Endothelial cell of umbilical vein (primary cell): Measurements from ENCODE around the gene CADPS. TPM values are rescaled to one million over a fixed set of nuclear protein-coding genes. Genes with fewer than 3 reads are reported as not detected.

Experiments
- BruUV-seq: library from RNA; stranded (reverse); fragments of 400-500 nt; replicated peaks from 2 replicates; lab custom pipeline; 2021; lab: Mats Ljungman, UMichigan
- CTCF ChIA-PET: fragments of 300-600, 350-600 bp; sonication (Branson Sonifier 250); formaldehyde crosslinking; loops from one replicate; lab custom pipeline; 2021; ENCODE audit warnings: antibody characterized with exemption, inconsistent platforms; lab: Charles Lee
- POLR2A ChIA-PET: fragments of 300-600, 350-600 bp; sonication (Branson Sonifier 250); formaldehyde crosslinking; loops from one replicate; lab custom pipeline; 2021; ENCODE audit warnings: antibody characterized with exemption, inconsistent platforms; lab: Charles Lee
- DNase-seq: peaks from one replicate; pipeline ENCODE4 v3.0.0-alpha.2; 2011; ENCODE audit warnings: low read depth, low spot score
- FAIRE-seq: peaks from 2 replicates; lab custom pipeline; 2011; peaks lifted over from hg19 to GRCh38; lab: Jason Lieb, UNC
- H2AFZ ChIP-seq: 2 replicates; pipeline ENCODE4 v1.6.0; 2012; ENCODE audit warnings: low read depth, low read length, control low read depth, inconsistent platforms
- H3K27ac ChIP-seq: 2 replicates; pipeline ENCODE4 v1.5.1; 2011; ENCODE audit warnings: low read depth, mild to moderate bottlenecking, control low read depth, low read length, moderate library complexity; ENCODE audit not compliant: insufficient read depth
- H3K27me3 ChIP-seq, 2 experiments: 2 replicates each; pipeline versions ENCODE4 v1.6.0 to v1.6.1; 2011; ENCODE audit warnings: low read length in 2 of 2, mixed read lengths in 1 of 2; ENCODE audit not compliant: control insufficient read depth in 2 of 2, insufficient read depth in 2 of 2
- H3K36me3 ChIP-seq, 2 experiments: 2 replicates in 1 of 2; 3 replicates in 1 of 2; pipeline ENCODE4 v1.5.1; 2011; ENCODE audit warnings: low read length in 2 of 2, mild to moderate bottlenecking in 1 of 2, moderate library complexity in 1 of 2; ENCODE audit not compliant: control insufficient read depth in 2 of 2, insufficient read depth in 2 of 2; ENCODE audit errors: extremely low read depth in 1 of 2
- H3K4me1 ChIP-seq: 3 replicates; pipeline ENCODE4 v1.5.1; 2011; ENCODE audit warnings: mild to moderate bottlenecking, low read length; ENCODE audit not compliant: control insufficient read depth, insufficient read depth; ENCODE audit errors: extremely low read depth
- H3K4me2 ChIP-seq: 2 replicates; pipeline ENCODE4 v1.6.1; 2011; ENCODE audit warnings: low read length, control low read depth, mixed read lengths; ENCODE audit not compliant: insufficient read depth
- H3K4me3 ChIP-seq, 3 experiments: fragments of 200-600 bp in 1 of 3; sonication (generic), shearing (Covaris generic) in 1 of 3; replicated peaks in 1 of 3; 2 replicates each; pipeline ENCODE4 v1.5.1; 2011 to 2016; ENCODE audit warnings: control low read depth in 3 of 3, low read length in 3 of 3, mild to moderate bottlenecking in 2 of 3, inconsistent platforms in 1 of 3, low read depth in 1 of 3, moderate library complexity in 1 of 3; ENCODE audit not compliant: insufficient read depth in 1 of 3
- H3K79me2 ChIP-seq: 2 replicates; pipeline ENCODE4 v1.6.0; 2012; ENCODE audit warnings: low read length, inconsistent platforms; ENCODE audit not compliant: control insufficient read depth, insufficient read depth
- H3K9ac ChIP-seq: replicated peaks from 2 replicates; pipeline ENCODE3; 2011; ENCODE audit warnings: low read length, control low read depth; ENCODE audit not compliant: insufficient read depth; ENCODE audit errors: extremely low read depth
- H3K9me1 ChIP-seq: replicated peaks from 3 replicates; pipeline ENCODE4 v1.6.0; 2011; ENCODE audit warnings: mild to moderate bottlenecking, low read length; ENCODE audit not compliant: control insufficient read depth, insufficient read depth; ENCODE audit errors: extremely low read depth
- H3K9me3 ChIP-seq: replicated peaks from 2 replicates; pipeline ENCODE4 v1.5.1; 2012; ENCODE audit warnings: low read length, inconsistent platforms; ENCODE audit not compliant: control insufficient read depth, insufficient read depth
- H4K20me1 ChIP-seq: replicated peaks from 2 replicates; pipeline ENCODE3; 2011; ENCODE audit warnings: mild to moderate bottlenecking, low read length; ENCODE audit not compliant: control insufficient read depth, insufficient read depth; ENCODE audit errors: extremely low read depth
- EZH2 ChIP-seq: IDR thresholded peaks from 2 replicates; pipeline ENCODE4 v1.6.1; 2012; ENCODE audit warnings: borderline replicate concordance, low read depth, mild to moderate bottlenecking, moderate library complexity, low read length, inconsistent platforms; ENCODE audit not compliant: severe bottlenecking
- FOS ChIP-seq: IDR thresholded peaks from 2 replicates; pipeline ENCODE4 v1.6.1; 2011; ENCODE audit warnings: mild to moderate bottlenecking, low read length, moderate library complexity, borderline replicate concordance; ENCODE audit not compliant: insufficient read depth
- GATA2 ChIP-seq: IDR thresholded peaks from 2 replicates; pipeline ENCODE4 v1.7.0; 2011; ENCODE audit warnings: low read depth, mild to moderate bottlenecking, moderate library complexity, mixed read lengths, low read length; ENCODE audit not compliant: insufficient read length, insufficient read depth
- JUN ChIP-seq: IDR thresholded peaks from 2 replicates; pipeline ENCODE4 v1.6.1; 2011; ENCODE audit warnings: borderline replicate concordance, low read depth; ENCODE audit not compliant: insufficient read length, insufficient read depth
- MYC ChIP-seq: IDR thresholded peaks from one replicate; pipeline ENCODE4 v1.6.1; 2011; ENCODE audit warnings: mild to moderate bottlenecking, low read depth, low read length
- POLR2A ChIP-seq: IDR thresholded peaks from 2 replicates; pipeline ENCODE4 v1.6.1; 2012; ENCODE audit warnings: low read depth, mild to moderate bottlenecking, control low read depth, low read length
- POLR2AphosphoS5 ChIP-seq: IDR thresholded peaks from 2 replicates; pipeline ENCODE4 v1.6.1; 2012; ENCODE audit warnings: low read depth, mild to moderate bottlenecking, control low read depth, low read length, moderate library complexity; ENCODE audit not compliant: insufficient read depth
- dilution Hi-C: fragments of 300-500 bp; cut with MboI; formaldehyde crosslinking; loops from one replicate; pipeline ENCODE4 v1.15.0; 2019; ENCODE audit warnings: low sequenced_read_pairs; ENCODE audit not compliant: extremely low pct_ligation_motif_present
- intact Hi-C: fragments of 100-400 bp; cut with micrococcal nuclease; formaldehyde crosslinking; loops from one replicate; pipeline ENCODE4 v1.10.0; 2022
- polyA plus RNA-seq, 4 experiments: library from polyadenylated mRNA; depleted of rRNA in 3 of 4; stranded (reverse) in 3 of 4; unstranded in 1 of 4; fragments of >200 nt; gene quantifications; 2 replicates each; pipeline versions ENCODE4 v1.2.1 to v1.2.3, GENCODE V29; 2011 to 2012; ENCODE audit warnings: missing spikeins in 1 of 4
- total RNA-seq: library from RNA; stranded (reverse); gene quantifications from 2 replicates; pipeline ENCODE4 v1.2.3, GENCODE V29; 2021
- TF ChIP-seq, protein P1 (sequence below): IDR thresholded peaks from 2 replicates; pipeline ENCODE4 v1.6.1; 2011; ENCODE audit not compliant: insufficient read depth, insufficient read length
- TF ChIP-seq, protein P2 (sequence below), 2 donors: IDR thresholded peaks; 1 replicate in 1 of 2; 2 replicates in 1 of 2; pipeline ENCODE4 v1.5.1; 2011; ENCODE audit warnings: low read length in 2 of 2, mild to moderate bottlenecking in 2 of 2, moderate library complexity in 2 of 2, control low read depth in 1 of 2, inconsistent platforms in 1 of 2, low read depth in 1 of 2; ENCODE audit not compliant: insufficient read depth in 1 of 2; ENCODE audit errors: extremely low read depth in 1 of 2

CADPS gene
- total and polyA plus RNA-seq, 2 donors (not counting 3 experiments of a cell fraction or from before 2014, with no cell fraction given): not detected

DNA sequence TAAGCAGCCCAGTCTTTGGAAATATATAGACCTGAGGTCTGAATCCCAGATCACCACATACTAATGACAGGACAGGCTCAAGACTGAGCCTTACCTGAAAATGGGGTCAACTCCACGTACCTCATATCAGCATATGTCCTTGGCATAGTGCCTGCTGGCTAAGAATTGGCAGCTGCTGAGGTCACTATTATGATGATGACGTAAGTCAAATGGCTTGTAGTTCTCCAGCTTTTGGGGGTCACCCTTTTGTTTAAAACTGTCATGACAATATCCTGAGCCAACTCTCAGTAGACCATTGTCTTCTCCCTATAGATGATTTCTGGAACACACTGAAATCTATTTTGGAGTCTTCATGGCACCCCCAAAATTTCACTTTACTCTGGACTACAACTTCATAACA is 16.8 kb upstream of the CADPS start:
- POLR2A ChIA-PET: no interaction called here
- Histone ChIP-seq H3K79me2 (no peaks in the 10 kb centered on the region), H3K4me3 (no peak overlapping the region), H3K27me3 (no peaks in the 10 kb centered on the region), H3K4me2 (no peak overlapping the region), H3K9ac (no peak overlapping the region), H3K9me1 (no peaks in the 10 kb centered on the region), H3K27ac (no peak overlapping the region), H2AFZ (no peak overlapping the region), H3K4me1 (no peaks in the 10 kb centered on the region), H4K20me1 (no peaks in the 10 kb centered on the region), H3K36me3 (no peaks in the 10 kb centered on the region), H3K9me3 (no peaks in the 10 kb centered on the region)
- intact Hi-C loops: no loop called here
- FAIRE-seq (no peak), DNase-seq (no peak)
- dilution Hi-C loops: no loop called here
- no TSS peak for BruUV-seq
- TF ChIP-seq GATA2 (no peak), MYC (no peak), POLR2A (no peak), FOS (no peak), EZH2 (no peak), JUN (no peak), POLR2AphosphoS5 (no peak)
- TF ChIP-seq, protein P1, sequence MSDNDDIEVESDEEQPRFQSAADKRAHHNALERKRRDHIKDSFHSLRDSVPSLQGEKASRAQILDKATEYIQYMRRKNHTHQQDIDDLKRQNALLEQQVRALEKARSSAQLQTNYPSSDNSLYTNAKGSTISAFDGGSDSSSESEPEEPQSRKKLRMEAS: no peak
- TF ChIP-seq, protein P2, sequence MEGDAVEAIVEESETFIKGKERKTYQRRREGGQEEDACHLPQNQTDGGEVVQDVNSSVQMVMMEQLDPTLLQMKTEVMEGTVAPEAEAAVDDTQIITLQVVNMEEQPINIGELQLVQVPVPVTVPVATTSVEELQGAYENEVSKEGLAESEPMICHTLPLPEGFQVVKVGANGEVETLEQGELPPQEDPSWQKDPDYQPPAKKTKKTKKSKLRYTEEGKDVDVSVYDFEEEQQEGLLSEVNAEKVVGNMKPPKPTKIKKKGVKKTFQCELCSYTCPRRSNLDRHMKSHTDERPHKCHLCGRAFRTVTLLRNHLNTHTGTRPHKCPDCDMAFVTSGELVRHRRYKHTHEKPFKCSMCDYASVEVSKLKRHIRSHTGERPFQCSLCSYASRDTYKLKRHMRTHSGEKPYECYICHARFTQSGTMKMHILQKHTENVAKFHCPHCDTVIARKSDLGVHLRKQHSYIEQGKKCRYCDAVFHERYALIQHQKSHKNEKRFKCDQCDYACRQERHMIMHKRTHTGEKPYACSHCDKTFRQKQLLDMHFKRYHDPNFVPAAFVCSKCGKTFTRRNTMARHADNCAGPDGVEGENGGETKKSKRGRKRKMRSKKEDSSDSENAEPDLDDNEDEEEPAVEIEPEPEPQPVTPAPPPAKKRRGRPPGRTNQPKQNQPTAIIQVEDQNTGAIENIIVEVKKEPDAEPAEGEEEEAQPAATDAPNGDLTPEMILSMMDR (IDR thresholded peaks at IDR 0.05; ENCODE audit: extremely low read depth in 1 of 2, insufficient read depth in 1 of 2, low read depth in 1 of 2, low read length in 2 of 2): no peak
- CTCF ChIA-PET: no interaction called here
